Adrenal gland (tissue), 5 donors: ENCODE data around the gene DENND6B.

ENCODE experiments used
- POLR2A ChIP-seq, 2 donors: fragments of 450-650 bp; IDR thresholded peaks; one replicate each; pipeline ENCODE4 v1.6.1; 2017; ENCODE audit warnings: antibody characterized with exemption in 2 of 2, mild to moderate bottlenecking in 2 of 2, moderate library complexity in 1 of 2
- TF ChIP-seq, protein P1 (sequence below), 6 experiments: fragments of 450-650 bp in 4 of 6; fragments of 200-600 bp in 2 of 6; sonication (generic) in 1 of 6; IDR thresholded peaks; 1 replicate in 5 of 6; 2 replicates in 1 of 6; pipeline versions ENCODE4 v1.5.1 to v1.8.0; 2016 to 2021; ENCODE audit warnings: antibody characterized with exemption in 6 of 6, mild to moderate bottlenecking in 2 of 6, moderate library complexity in 1 of 6
- donor health status: DM: no; HTN: no; CAD: no.

DNA sequence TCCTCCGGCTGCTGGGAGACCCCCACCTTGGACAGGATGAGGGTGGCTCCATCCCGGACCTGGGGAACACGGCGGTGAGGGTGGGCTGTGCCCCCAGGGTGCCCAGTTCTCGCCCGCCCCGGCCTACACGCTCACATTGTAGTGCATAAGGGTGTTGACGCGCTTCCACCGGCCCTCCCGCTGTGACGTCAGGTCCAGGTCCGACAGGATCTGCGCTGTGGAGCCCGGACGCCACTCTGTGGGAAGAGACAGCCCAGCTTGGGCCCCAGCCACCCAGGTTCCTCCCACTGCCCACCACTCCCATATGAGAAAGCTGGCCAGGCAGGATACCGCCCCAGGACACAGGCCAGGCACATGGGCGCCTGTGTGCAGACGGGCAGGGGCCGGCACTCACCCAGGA lies 48.4 kb downstream of the DENND6B start:
- TF ChIP-seq, protein P1, sequence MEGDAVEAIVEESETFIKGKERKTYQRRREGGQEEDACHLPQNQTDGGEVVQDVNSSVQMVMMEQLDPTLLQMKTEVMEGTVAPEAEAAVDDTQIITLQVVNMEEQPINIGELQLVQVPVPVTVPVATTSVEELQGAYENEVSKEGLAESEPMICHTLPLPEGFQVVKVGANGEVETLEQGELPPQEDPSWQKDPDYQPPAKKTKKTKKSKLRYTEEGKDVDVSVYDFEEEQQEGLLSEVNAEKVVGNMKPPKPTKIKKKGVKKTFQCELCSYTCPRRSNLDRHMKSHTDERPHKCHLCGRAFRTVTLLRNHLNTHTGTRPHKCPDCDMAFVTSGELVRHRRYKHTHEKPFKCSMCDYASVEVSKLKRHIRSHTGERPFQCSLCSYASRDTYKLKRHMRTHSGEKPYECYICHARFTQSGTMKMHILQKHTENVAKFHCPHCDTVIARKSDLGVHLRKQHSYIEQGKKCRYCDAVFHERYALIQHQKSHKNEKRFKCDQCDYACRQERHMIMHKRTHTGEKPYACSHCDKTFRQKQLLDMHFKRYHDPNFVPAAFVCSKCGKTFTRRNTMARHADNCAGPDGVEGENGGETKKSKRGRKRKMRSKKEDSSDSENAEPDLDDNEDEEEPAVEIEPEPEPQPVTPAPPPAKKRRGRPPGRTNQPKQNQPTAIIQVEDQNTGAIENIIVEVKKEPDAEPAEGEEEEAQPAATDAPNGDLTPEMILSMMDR (IDR thresholded peaks at IDR 0.05): no peak
- TF ChIP-seq POLR2A (IDR thresholded peaks at IDR 0.05): no peak
